ENCODE data around the gene OSBPL3.

OSBPL3 gene

GRCh38 chr7:24769014-24769830 is 210.8 kb downstream of the OSBPL3 start:
- Histone ChIP-seq H3K4me1 (peaks cover 16 to 23% (median 22%) of the 10 kb centered on the region in 10 experiments), H3K36me3 (no peaks in the 10 kb centered on the region; a peak in 1 of 22 replicates), H4K20me1 (no peaks in the 10 kb centered on the region), H3K27me3 (no peaks in the 10 kb centered on the region), H3K4me3 (no peak overlapping the region), H3K4me2 (peak overlapping the region; percentile 31 to 74 (median 63)), H3K9me3 (replicated peaks in 1 of 11) (peaks cover 16 to 28% (median 24%) of the 10 kb centered on the region in 11 experiments), H3K27ac (peak overlapping the region in 4 of 11 experiments; percentile 10 to 29 (median 21); a peak in 3 of 22 replicates), H3K9ac (no peak overlapping the region; a peak in 1 of 22 replicates)
- TF ChIP-seq Cebpa-rat (IDR thresholded peaks at IDR 0.05), result no peak

- H3K4me3 ChIP-seq, result no peak overlapping the region
- no peaks in the 10 kb centered on the region; a peak in 1 of 22 replicates for H3K36me3 ChIP-seq
- H3K4me2 ChIP-seq, result peak overlapping the region; percentile 31 to 74 (median 63); a peak in 20 of 22 replicates
- H3K9ac ChIP-seq, result no peak overlapping the region
- H4K20me1 ChIP-seq, result no peaks in the 10 kb centered on the region
- H3K27ac ChIP-seq, result no peak overlapping the region
- H3K4me1 ChIP-seq, result peaks cover 16 to 23% (median 22%) of the 10 kb centered on the region in 10 experiments
- H3K9me3 ChIP-seq (replicated peaks in 1 of 11), result peaks cover 16 to 28% (median 24%) of the 10 kb centered on the region in 11 experiments
- no peaks in the 10 kb centered on the region for H3K27me3 ChIP-seq
- no peak for TF ChIP-seq Cebpa-rat (IDR thresholded peaks at IDR 0.05)
These were observed 212.0 kb downstream of the OSBPL3 start for GRCh38 chr7:24767878-24768569.

GRCh38 chr7:24764972-24765744 is 214.8 kb downstream of the OSBPL3 start:
- no peak overlapping the region for H3K27ac ChIP-seq
- no peak overlapping the region for H3K4me2 ChIP-seq
- peaks cover 0 to 6% (median 2%) of the 10 kb centered on the region in 11 experiments; a peak in 6 of 22 replicates for H3K9me3 ChIP-seq (replicated peaks in 1 of 11)
- peaks cover 16 to 23% (median 22%) of the 10 kb centered on the region in 10 experiments for H3K4me1 ChIP-seq
- no peaks in the 10 kb centered on the region for H4K20me1 ChIP-seq
- H3K9ac ChIP-seq, result no peak overlapping the region
- TF ChIP-seq Cebpa-rat (IDR thresholded peaks at IDR 0.05), result no peak
- no peaks in the 10 kb centered on the region for H3K36me3 ChIP-seq
- no peak overlapping the region for H3K4me3 ChIP-seq
- no peaks in the 10 kb centered on the region for H3K27me3 ChIP-seq

GRCh38 chr7:24764011-24764410 is 216.0 kb downstream of the OSBPL3 start:
- H4K20me1 ChIP-seq, result no peaks in the 10 kb centered on the region
- H3K36me3 ChIP-seq, result no peaks in the 10 kb centered on the region
- 0 out of 22 replicates have a peak, but pooled peaks cover 0 to 6% (median 0%) of the 10 kb centered on the region in 11 experiments for H3K9me3 ChIP-seq (replicated peaks in 1 of 11)
- no peak for TF ChIP-seq Cebpa-rat (IDR thresholded peaks at IDR 0.05)
- peaks cover 0 to 11% (median 6%) of the 10 kb centered on the region in 11 experiments; a peak in 19 of 22 replicates for H3K27me3 ChIP-seq
- peaks cover 9 to 13% (median 12%) of the 10 kb centered on the region in 10 experiments for H3K4me1 ChIP-seq
- H3K27ac ChIP-seq, result no peak overlapping the region
- H3K4me2 ChIP-seq, result no peak overlapping the region
- no peak overlapping the region for H3K4me3 ChIP-seq
- no peak overlapping the region for H3K9ac ChIP-seq

- no peak overlapping the region for H3K4me2 ChIP-seq
- no peak overlapping the region for H3K9ac ChIP-seq
- peaks cover 5 to 17% (median 13%) of the 10 kb centered on the region in 11 experiments for H3K27me3 ChIP-seq
- no peak for TF ChIP-seq Cebpa-rat (IDR thresholded peaks at IDR 0.05)
- H3K36me3 ChIP-seq, result no peaks in the 10 kb centered on the region
- H3K27ac ChIP-seq, result no peak overlapping the region
- H3K4me1 ChIP-seq, result peaks cover 5 to 10% (median 7%) of the 10 kb centered on the region in 10 experiments
- no peak overlapping the region for H3K4me3 ChIP-seq
- no peaks in the 10 kb centered on the region for H4K20me1 ChIP-seq
- H3K9me3 ChIP-seq (replicated peaks in 1 of 11), result 0 out of 22 replicates have a peak, but pooled peaks cover 0 to 6% (median 0%) of the 10 kb centered on the region in 11 experiments
These were observed 216.6 kb downstream of the OSBPL3 start for GRCh38 chr7:24763303-24763901.

- no peaks in the 10 kb centered on the region for H3K36me3 ChIP-seq
- H3K4me1 ChIP-seq, result peaks cover 1 to 12% (median 7%) of the 10 kb centered on the region in 10 experiments; a peak in 14 of 20 replicates
- H3K9ac ChIP-seq, result no peak overlapping the region
- no peak overlapping the region for H3K4me2 ChIP-seq
- TF ChIP-seq Cebpa-rat (IDR thresholded peaks at IDR 0.05), result no peak
- H3K27ac ChIP-seq, result no peak overlapping the region
- peaks cover 11 to 23% (median 19%) of the 10 kb centered on the region in 11 experiments for H3K27me3 ChIP-seq
- H4K20me1 ChIP-seq, result peaks cover 0 to 5% (median 0%) of the 10 kb centered on the region in 11 experiments; a peak in 1 of 22 replicates
- 0 out of 22 replicates have a peak, but pooled peaks cover 0 to 6% (median 0%) of the 10 kb centered on the region in 11 experiments for H3K9me3 ChIP-seq (replicated peaks in 1 of 11)
- H3K4me3 ChIP-seq, result no peak overlapping the region
These were observed 217.2 kb downstream of the OSBPL3 start for GRCh38 chr7:24762771-24763170.

GRCh38 chr7:24760968-24761367 is 219.0 kb downstream of the OSBPL3 start:
- peaks cover 29 to 41% (median 37%) of the 10 kb centered on the region in 11 experiments for H3K27me3 ChIP-seq
- H3K36me3 ChIP-seq, result no peaks in the 10 kb centered on the region
- peaks cover 0 to 8% (median 0%) of the 10 kb centered on the region in 11 experiments; a peak in 1 of 22 replicates for H4K20me1 ChIP-seq
- H3K9ac ChIP-seq, result no peak overlapping the region
- H3K4me1 ChIP-seq, result peaks cover 12 to 22% (median 17%) of the 10 kb centered on the region in 10 experiments; a peak in 18 of 20 replicates
- no peak overlapping the region for H3K4me3 ChIP-seq
- H3K4me2 ChIP-seq, result no peak overlapping the region
- no peak for TF ChIP-seq Cebpa-rat (IDR thresholded peaks at IDR 0.05)
- H3K9me3 ChIP-seq (replicated peaks in 1 of 11), result 0 out of 22 replicates have a peak, but pooled peaks cover 0 to 6% (median 0%) of the 10 kb centered on the region in 11 experiments
- H3K27ac ChIP-seq, result no peak overlapping the region
